NCI-H2227 (cell line): Measurements from ENCODE around the gene ZNF488.
"Not testable (repeated sequence)": the region's sequence is repeated elsewhere in the genome, so short reads cannot be mapped to it uniquely, and the experiment has no call there.

Experiments
- DNase-seq: peaks from one replicate; lab custom pipeline; 2025; ENCODE audit not compliant: unreplicated experiment; lab: John Stamatoyannopoulos, UW

Gene ZNF488, protein sequence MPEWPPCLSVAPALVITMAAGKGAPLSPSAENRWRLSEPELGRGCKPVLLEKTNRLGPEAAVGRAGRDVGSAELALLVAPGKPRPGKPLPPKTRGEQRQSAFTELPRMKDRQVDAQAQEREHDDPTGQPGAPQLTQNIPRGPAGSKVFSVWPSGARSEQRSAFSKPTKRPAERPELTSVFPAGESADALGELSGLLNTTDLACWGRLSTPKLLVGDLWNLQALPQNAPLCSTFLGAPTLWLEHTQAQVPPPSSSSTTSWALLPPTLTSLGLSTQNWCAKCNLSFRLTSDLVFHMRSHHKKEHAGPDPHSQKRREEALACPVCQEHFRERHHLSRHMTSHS

GRCh38 chr10:47384148-47384921, at the start of gene ZNF488:
Gene ZNF488 (minus strand): TSS chr10:47384293. CDS start chr10:47368829, 15,464 bp downstream.
- peak; percentile 85 for DNase-seq

DNA sequence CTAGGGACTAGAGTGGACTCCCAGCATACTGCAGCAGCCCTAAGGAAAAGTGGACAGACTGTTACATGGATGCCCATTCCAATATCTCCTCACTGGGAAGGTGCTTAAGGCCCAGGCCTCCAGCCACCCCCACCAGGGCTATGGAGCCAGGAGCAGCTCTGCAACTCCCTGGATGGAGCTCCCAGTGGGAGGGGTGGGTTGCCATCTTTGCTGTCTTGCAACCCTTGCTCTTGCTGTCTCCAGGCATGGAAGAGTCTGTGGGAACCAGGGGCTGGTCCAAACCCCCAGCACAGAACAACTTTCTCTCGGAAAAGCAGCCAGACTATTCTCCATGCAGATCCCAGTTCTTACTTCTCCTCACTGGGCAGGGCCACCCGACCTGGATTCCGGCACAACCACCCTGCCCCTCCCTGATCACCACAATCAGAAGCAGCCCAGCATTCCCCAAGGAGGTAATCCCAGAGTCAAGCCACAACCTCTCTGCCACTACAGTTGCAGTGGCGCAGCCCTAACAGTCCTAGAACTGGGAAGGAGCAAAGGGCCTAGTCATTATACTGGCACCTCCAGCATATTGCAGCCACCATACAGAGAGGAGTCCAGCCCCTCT, 41.8 kb upstream of the ZNF488 start:
- DNase-seq, result no peak

DNA sequence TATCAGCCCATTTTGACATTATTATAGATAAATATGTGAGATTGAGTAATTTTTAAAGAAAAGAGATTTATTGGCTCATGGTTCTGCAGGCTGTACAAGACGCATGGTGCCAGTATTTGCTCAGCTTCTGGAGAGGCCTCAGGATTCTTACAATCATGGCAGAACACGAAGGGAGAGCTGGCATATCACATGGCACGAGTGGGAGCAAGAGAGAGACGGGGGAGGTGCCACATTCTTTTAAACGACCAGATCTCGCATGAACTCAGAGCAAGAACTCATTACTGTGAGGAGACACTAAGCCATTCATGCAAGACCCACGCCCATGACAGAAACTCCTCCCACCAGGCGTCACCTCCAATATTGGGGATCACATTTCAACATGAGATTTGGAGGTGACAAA, 40.1 kb upstream of the ZNF488 start:
- DNase-seq, result no peak

DNA sequence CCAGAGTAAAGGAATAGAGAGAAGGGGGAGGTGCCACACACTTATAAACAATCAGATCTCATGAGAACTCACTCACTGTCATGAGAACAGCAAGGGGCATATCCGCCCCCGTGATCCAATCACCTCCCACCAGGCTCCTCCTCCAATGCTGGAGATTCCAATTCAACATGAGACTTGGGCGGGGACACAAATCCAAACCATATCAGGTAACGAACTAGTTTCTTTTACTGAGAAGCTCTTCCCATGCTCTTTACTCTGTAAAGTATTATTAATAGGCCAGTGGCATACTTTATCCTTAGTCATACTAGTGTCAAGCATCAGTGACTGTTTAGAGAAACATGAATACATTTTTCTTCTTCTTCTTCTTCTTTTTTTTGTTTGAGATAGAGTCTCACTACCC, 39.4 kb upstream of the ZNF488 start:
- no peak for DNase-seq

GRCh38 chr10:47421057-47421952, 37.2 kb upstream of the ZNF488 start:
- no peak for DNase-seq

GRCh38 chr10:47420305-47421056, 36.4 kb upstream of the ZNF488 start:
- no peak for DNase-seq

- no peak for DNase-seq
Measured at GRCh38 chr10:47419421-47419820, 35.3 kb upstream of the ZNF488 start.

- no peak for DNase-seq
Measured at GRCh38 chr10:47418966-47419365, 34.9 kb upstream of the ZNF488 start.

- no peak for DNase-seq
Measured at GRCh38 chr10:47418321-47418720, 34.2 kb upstream of the ZNF488 start.

DNA sequence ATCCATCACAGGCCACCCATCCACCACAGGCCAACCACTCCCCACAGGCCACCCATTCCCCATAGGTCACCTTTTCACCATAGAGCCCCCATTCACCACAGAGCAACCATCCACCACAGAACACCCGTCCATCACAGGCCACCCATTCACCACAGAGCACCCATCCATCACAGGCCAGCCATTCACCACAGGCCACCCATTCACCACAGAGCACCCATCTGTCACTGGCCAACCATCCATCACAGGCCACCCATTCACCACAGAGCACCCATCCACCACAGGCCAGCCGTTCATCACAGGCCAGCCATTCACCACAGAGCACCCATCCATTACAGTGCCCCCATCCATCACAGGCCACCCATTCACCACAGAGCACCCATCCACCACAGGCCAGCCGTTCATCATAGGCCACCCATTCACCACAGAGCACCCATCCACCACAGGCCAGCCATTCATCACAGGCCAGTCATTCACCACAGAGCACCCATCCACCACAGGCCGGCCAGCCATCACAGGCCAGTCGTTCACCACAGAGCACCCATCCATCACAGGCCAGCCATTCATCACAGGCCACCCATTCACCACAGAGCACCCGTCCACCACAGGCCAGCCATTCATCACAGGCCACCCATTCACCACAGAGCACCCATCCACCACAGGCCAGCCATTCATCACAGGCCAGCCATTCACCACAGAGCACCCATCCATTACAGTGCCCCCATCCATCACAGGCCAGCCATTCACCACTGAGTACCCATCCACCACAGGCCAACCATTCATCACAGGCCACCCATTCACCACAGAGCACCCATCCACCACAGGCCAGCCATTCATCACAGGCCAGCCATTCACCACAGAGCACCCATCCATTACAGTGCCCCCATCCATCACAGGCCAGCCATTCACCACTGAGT, 32.5 kb upstream of the ZNF488 start:
- DNase-seq, result not testable (repeated sequence)

GRCh38 chr10:47415520-47416304, 31.6 kb upstream of the ZNF488 start:
- no peak for DNase-seq

DNA sequence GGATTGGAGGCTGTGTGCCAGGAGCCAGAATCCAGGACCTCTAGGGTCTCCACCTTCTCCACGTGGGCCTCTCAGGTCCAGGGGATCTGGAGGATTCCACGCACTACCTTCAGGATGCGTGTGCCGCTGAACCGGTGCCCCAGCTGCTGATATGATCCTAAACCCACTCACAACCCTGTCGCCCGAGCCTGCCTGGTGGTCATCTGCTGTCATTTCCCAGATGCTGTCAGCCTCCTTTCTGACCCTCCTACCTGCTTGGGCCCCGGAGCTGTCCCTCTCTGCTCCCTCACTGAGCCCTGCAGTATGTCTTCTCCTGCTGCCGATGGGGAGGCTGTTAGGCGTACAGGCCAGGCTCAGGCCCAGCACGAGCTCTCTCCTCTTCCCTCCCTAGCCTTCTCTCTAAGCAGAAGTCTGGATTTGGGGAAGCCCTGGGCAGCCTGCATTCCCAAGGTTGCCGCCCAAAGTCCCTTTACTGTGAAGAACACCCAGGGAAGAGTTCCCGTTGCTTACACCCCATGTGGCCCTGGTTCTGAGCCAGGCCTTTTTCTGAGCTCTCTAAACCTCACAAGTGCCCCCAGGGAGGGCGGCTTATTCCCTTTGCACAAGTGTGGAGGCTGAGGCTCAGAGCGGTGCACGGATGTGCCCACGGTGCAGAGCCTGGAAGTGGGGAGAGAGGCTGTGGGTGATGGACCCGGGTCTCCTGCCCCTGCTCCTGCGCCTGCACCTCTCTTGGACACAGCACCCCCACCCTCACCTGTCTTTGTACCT, 30.8 kb upstream of the ZNF488 start:
- DNase-seq, result no peak

DNA sequence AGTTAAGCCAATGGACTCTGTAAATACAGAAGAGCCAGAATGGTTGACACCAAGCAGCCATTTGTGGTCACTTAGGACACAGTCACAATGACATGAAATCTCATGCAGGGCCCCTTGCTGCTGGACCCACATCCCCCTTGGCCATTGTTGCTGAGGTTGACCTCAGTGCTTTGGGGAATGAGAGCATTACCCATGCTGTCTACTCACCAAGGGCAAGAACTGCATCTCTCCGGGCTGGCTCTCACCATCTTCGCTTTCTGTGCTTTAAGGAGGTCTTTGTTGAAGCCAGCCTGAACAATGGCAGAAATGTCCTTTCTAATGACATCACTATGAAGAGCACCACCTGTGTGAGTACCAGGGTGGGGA, 30.1 kb upstream of the ZNF488 start:
- DNase-seq, result no peak

DNA sequence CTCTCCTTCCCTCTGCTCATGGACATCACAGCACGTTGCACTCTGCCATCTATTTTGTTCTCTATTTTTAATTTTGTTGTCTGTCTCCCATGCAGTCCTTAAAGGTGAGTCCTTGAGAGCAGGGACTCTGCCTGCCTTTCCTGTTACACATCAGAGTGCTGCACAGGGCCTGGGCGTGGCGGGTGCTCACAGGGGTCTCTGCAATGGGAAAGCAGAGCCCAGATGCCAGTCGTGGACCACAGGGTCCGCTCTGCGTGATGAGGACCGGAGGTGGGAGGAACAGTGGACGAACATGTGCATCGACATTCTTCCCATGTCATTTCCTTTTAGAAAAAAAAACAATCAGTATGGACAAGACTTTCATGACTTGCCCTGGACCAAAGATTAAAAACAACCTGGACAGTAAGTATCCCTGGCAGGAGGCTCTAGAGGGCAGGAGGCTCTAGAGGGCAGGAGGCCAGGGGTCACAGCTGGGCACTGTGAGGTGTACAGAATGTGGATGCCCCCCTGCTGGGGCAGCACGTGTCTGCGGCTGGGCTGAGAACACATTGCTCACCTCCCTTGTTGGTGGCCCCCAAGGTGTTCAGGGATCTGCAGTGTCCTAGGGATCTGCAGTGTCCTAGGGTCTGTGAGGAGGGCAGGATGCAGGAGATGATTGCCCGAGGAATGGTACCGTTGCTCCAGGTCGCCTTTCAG, 29.6 kb upstream of the ZNF488 start:
- no peak for DNase-seq

GRCh38 chr10:47412869-47413268, 28.8 kb upstream of the ZNF488 start:
- DNase-seq, result no peak

GRCh38 chr10:47412177-47412730, 28.2 kb upstream of the ZNF488 start:
- no peak for DNase-seq

GRCh38 chr10:47410862-47411261, 26.8 kb upstream of the ZNF488 start:
- DNase-seq, result no peak
